Left lung (tissue), 10 donors: ENCODE results near the gene MRTFB. TPM values are rescaled to one million over a fixed set of nuclear protein-coding genes. Genes with fewer than 3 reads are reported as not detected.

Experiments used
- ATAC-seq: fragments of 200-7000 bp; cut with Tn5 transposase; one replicate; pipeline ENCODE4 v1.9.1; 2020; ENCODE audit warnings: moderate library complexity
- DNase-seq, 4 donors: peaks; one replicate each; pipeline ENCODE4 v3.0.0-alpha.2; 2013 to 2020
- H3K27ac ChIP-seq, 2 donors: fragments of 200-600 bp; sonication (generic) in 1 of 2; one replicate each; pipeline versions ENCODE4 v1.5.0 to v1.8.0; 2020 to 2021
- H3K27me3 ChIP-seq, 2 donors: fragments of 200-600 bp; sonication (generic) in 1 of 2; one replicate each; pipeline versions ENCODE4 v1.5.0 to v1.8.0; 2020 to 2021
- H3K36me3 ChIP-seq, 2 donors: fragments of 200-600 bp; sonication (generic) in 1 of 2; one replicate each; pipeline versions ENCODE4 v1.5.0 to v1.8.0; 2020 to 2021
- H3K4me1 ChIP-seq, 2 donors: fragments of 200-600 bp; one replicate each; pipeline ENCODE4 v1.8.0; 2021
- H3K4me3 ChIP-seq, 2 donors: fragments of 200-600 bp; sonication (generic) in 1 of 2; one replicate each; pipeline versions ENCODE4 v1.5.0 to v1.8.0; 2020 to 2021; ENCODE audit warnings: mild to moderate bottlenecking in 1 of 2
- H3K9me3 ChIP-seq, 2 donors: fragments of 200-600 bp; sonication (generic) in 1 of 2; one replicate each; pipeline versions ENCODE4 v1.5.0 to v1.8.0; 2020 to 2021
- CTCF ChIP-seq, 2 donors: fragments of 200-600 bp; sonication (generic) in 1 of 2; IDR thresholded peaks; one replicate each; pipeline versions ENCODE4 v1.5.0 to v1.8.0; 2021; ENCODE audit warnings: antibody characterized with exemption in 2 of 2
- intact Hi-C, 2 donors: fragments of 100-400 bp; cut with DNase I; formaldehyde crosslinking; loops; one replicate each; pipeline versions ENCODE4 v1.11.2 to v1.14.2; 2022
- polyA plus RNA-seq, 6 donors: library from polyadenylated mRNA; unstranded; fragments of 120-200 nt; gene quantifications; one replicate each; pipeline ENCODE4 v1.2.1, GENCODE V29; 2013; ENCODE audit not compliant: insufficient read length in 6 of 6
- total RNA-seq, 2 donors: library from RNA; stranded (reverse); fragmentation: NEBNext Ultra II Directional; extraction: Animal tissue kit (Norgen Biotek cat#: 25700); gene quantifications; one replicate each; pipeline ENCODE4 v1.2.1, GENCODE V29; 2021
- donor health status: DM: no; HTN: yes; CAD: no.
- donor health status: DM: no; HTN: no; CAD: no.

MRTFB gene
- total and polyA plus RNA-seq, 8 donors: 34.4 to 48.9 (median 36.7) TPM

- Histone ChIP-seq H3K9me3 (no peaks in the 10 kb centered on the region), H3K27me3 (no peaks in the 10 kb centered on the region), H3K4me3 (no peak overlapping the region), H3K27ac (no peak overlapping the region), H3K4me1 (no peaks in the 10 kb centered on the region), H3K36me3 (no peaks in the 10 kb centered on the region)
- intact Hi-C loops: no loop called here
- DNase-seq (no peak), ATAC-seq (no peak)
- TF ChIP-seq CTCF (IDR thresholded peaks at IDR 0.05): no peak
Measured at GRCh38 chr16:14172200-14172809, 101.2 kb downstream of the MRTFB start.

- H3K27me3 ChIP-seq: no peaks in the 10 kb centered on the region
- H3K9me3 ChIP-seq: no peaks in the 10 kb centered on the region
- no peak overlapping the region for H3K4me3 ChIP-seq
- intact Hi-C loops: no loop called here
- H3K27ac ChIP-seq: no peak overlapping the region
- peaks cover 0 to 2% of the 10 kb centered on the region in 2 donors for H3K4me1 ChIP-seq
- ATAC-seq: no peak
- TF ChIP-seq CTCF (IDR thresholded peaks at IDR 0.05): no peak
- no peak for DNase-seq
- H3K36me3 ChIP-seq: no peaks in the 10 kb centered on the region
Measured at GRCh38 chr16:14175086-14175485, 104.0 kb downstream of the MRTFB start.

- no peak for ATAC-seq
- no peak overlapping the region for H3K4me3 ChIP-seq
- no peaks in the 10 kb centered on the region for H3K27me3 ChIP-seq
- intact Hi-C loops: no loop called here
- no peak for DNase-seq
- H3K4me1 ChIP-seq: peaks cover 3 to 22% of the 10 kb centered on the region in 2 donors
- no peaks in the 10 kb centered on the region for H3K9me3 ChIP-seq
- no peak overlapping the region for H3K27ac ChIP-seq
- no peaks in the 10 kb centered on the region for H3K36me3 ChIP-seq
- TF ChIP-seq CTCF (IDR thresholded peaks at IDR 0.05): no peak
Measured at GRCh38 chr16:14177704-14178103, 106.6 kb downstream of the MRTFB start.

DNA sequence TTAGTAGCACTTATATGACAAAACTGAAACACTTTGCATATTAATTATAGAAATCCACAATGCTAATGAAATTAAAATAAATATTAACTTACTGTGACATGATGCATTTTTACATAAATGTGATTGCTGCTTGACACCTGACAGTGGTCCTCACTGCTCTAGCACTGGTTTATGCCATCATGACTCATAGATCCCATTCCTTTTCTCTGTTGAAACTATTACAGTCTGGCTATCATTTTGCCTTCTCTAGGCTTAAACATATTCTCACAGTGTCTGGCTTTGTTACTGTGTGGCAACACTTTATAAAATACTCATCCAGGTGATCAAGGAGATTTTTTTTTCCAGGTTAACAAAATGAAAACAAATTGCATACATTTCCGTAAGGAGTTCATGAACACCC lies 108.0 kb downstream of the MRTFB start:
- Histone ChIP-seq H3K9me3 (no peaks in the 10 kb centered on the region), H3K27me3 (no peaks in the 10 kb centered on the region), H3K4me3 (no peak overlapping the region), H3K36me3 (no peaks in the 10 kb centered on the region), H3K4me1 (peaks cover 3 to 22% of the 10 kb centered on the region in 2 donors), H3K27ac (no peak overlapping the region)
- no peak for TF ChIP-seq CTCF (IDR thresholded peaks at IDR 0.05)
- intact Hi-C loops: no loop called here
- no peak for ATAC-seq
- DNase-seq: no peak

GRCh38 chr16:14180481-14180944 lies 109.4 kb downstream of the MRTFB start:
- DNase-seq (no peak), ATAC-seq (peak; percentile 34)
- Histone ChIP-seq H3K4me1 (peaks cover 3 to 31% of the 10 kb centered on the region in 2 donors), H3K36me3 (no peaks in the 10 kb centered on the region), H3K9me3 (no peaks in the 10 kb centered on the region), H3K4me3 (no peak overlapping the region), H3K27me3 (no peaks in the 10 kb centered on the region), H3K27ac (no peak overlapping the region)
- intact Hi-C loops: loop anchor here in 1 of 2 donors (10.0 kb wide), 1 partner anchor 256 kb away; the partner anchor contains the start of gene ERCC4
- TF ChIP-seq CTCF (IDR thresholded peaks at IDR 0.05): no peak
